Gastrocnemius medialis (tissue), 4 donors: ENCODE measurements around the gene PCCA. TPM values are rescaled to one million over a fixed set of nuclear protein-coding genes. Genes with fewer than 3 reads are reported as not detected.

ENCODE experiments used
- ATAC-seq, 2 donors: fragments of 150-250 bp; one replicate each; pipeline ENCODE4 v1.9.1; 2016
- DNase-seq, 2 donors: peaks; one replicate each; pipeline ENCODE4 v3.0.0-alpha.2; 2019
- H3K27ac ChIP-seq, 4 donors: fragments of 200-600 bp; sonication (generic); 1 replicate in 1 of 4; 2 replicates in 3 of 4; pipeline ENCODE4 v1.5.1; 2016 to 2018; ENCODE audit warnings: mild to moderate bottlenecking in 2 of 4, moderate library complexity in 1 of 4
- H3K27me3 ChIP-seq, 3 donors: fragments of 200-600 bp; sonication (generic) in 2 of 3; 1 replicate in 1 of 3; 2 replicates in 2 of 3; pipeline versions ENCODE4 v1.5.1 to v1.6.0; 2016 to 2019; ENCODE audit warnings: mild to moderate bottlenecking in 1 of 3, moderate library complexity in 1 of 3
- H3K36me3 ChIP-seq, 2 donors: fragments of 200-600 bp; sonication (generic) in 1 of 2; one replicate each; pipeline ENCODE4 v1.5.1; 2017 to 2018
- H3K4me1 ChIP-seq, 2 donors: fragments of 200-600 bp; sonication (generic) in 1 of 2; one replicate each; pipeline ENCODE4 v1.5.1; 2016 to 2017; ENCODE audit warnings: mild to moderate bottlenecking in 2 of 2
- H3K4me3 ChIP-seq, 4 donors: fragments of 200-600 bp; sonication (generic) in 3 of 4; 1 replicate in 1 of 4; 2 replicates in 3 of 4; pipeline ENCODE4 v1.5.1; 2016 to 2019; ENCODE audit warnings: mild to moderate bottlenecking in 2 of 4
- H3K9me3 ChIP-seq, 3 donors: fragments of 200-600 bp; sonication (generic) in 2 of 3; 1 replicate in 1 of 3; 2 replicates in 2 of 3; pipeline ENCODE4 v1.5.1; 2016 to 2019
- CTCF ChIP-seq, 5 experiments: fragments of 450-650 bp in 3 of 5; fragments of 200-600 bp in 2 of 5; sonication (generic) in 2 of 5; IDR thresholded peaks in 4 of 5; conservative IDR thresholded peaks in 1 of 5; 1 replicate in 4 of 5; 2 replicates in 1 of 5; pipeline ENCODE4 v1.5.1; 2016 to 2019; ENCODE audit warnings: antibody characterized with exemption in 5 of 5, mild to moderate bottlenecking in 3 of 5, moderate library complexity in 3 of 5
- POLR2A ChIP-seq, 2 donors: fragments of 450-650 bp; IDR thresholded peaks; one replicate each; pipeline ENCODE4 v1.6.1; 2017; ENCODE audit warnings: antibody characterized with exemption in 2 of 2, mild to moderate bottlenecking in 2 of 2, moderate library complexity in 2 of 2
- in situ Hi-C, 4 donors: fragments of 200-750 bp; cut with MboI; loops; one replicate each; pipeline versions ENCODE4 v1.15.0 to v1.8.0; 2017; ENCODE audit warnings: low sequenced_read_pairs in 4 of 4
- intact Hi-C: fragments of 100-400 bp; cut with DNase I; formaldehyde crosslinking; loops from one replicate; pipeline ENCODE4 v1.15.1; 2023; ENCODE audit warnings: low total_unique reads
- total RNA-seq, 4 donors: library from RNA; depleted of rRNA; stranded (reverse); fragments of >200 nt; gene quantifications; one replicate each; pipeline versions ENCODE4 v1.1.0 to v1.2.3, GENCODE V29; 2016

PCCA gene
- total RNA-seq, 4 donors from 2014 or later, result 7.5 to 19.5 (median 10.8) TPM

DNA sequence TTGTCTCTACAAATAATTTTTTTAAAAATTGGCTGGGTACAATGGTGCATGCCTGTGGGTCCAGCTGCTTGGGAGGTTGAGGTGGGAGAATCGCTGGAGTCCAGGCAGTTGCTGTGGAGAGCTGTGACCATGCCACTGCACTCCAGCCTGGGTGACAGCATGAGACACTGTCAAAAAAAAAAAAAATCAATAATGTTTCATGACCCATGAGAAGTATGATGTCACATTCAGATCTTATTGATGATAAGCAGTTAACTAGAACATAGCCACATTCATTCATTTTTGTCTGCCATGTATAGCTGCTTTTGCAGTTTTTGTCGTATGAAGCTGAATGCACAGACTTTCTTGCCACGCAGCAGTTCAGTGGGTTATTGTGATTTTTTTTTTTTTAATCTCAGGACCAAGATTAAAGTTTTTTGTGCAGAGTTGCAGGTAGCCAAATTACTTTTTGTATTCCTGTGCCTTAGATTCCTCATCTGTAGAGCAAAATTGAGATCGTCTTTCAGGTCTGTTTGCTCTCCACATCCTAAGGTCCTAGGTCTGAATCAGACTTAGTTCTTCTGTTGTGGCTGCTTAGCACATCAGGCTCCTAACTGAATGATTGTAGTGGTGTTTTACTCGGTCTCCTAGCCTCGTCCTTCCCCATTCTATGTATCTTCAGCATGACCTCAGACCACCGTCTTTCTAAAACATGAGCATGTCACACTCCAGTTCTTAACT lies 354.5 kb downstream of the PCCA start:
- Histone ChIP-seq H3K36me3 (no peaks in the 10 kb centered on the region), H3K4me1 (no peaks in the 10 kb centered on the region), H3K4me3 (no peak overlapping the region), H3K27ac (no peak overlapping the region), H3K9me3 (no peaks in the 10 kb centered on the region), H3K27me3 (no peaks in the 10 kb centered on the region)
- intact Hi-C loops (no loop called here), in situ Hi-C loops (no loop called here)
- ATAC-seq, result no peak
- DNase-seq, result no peak
- TF ChIP-seq CTCF (IDR thresholded peaks at IDR 0.05 in 4 of 5, conservative IDR thresholded peaks at IDR 0.05 in 1 of 5) (no peak), POLR2A (IDR thresholded peaks at IDR 0.05) (no peak)

- Histone ChIP-seq H3K9me3 (no peaks in the 10 kb centered on the region), H3K27me3 (no peaks in the 10 kb centered on the region), H3K4me1 (no peaks in the 10 kb centered on the region), H3K36me3 (peaks cover 0 to 4% of the 10 kb centered on the region in 2 donors), H3K4me3 (no peak overlapping the region), H3K27ac (no peak overlapping the region)
- intact Hi-C loops, result no loop called here
- DNase-seq (no peak), ATAC-seq (no peak)
- in situ Hi-C loops, result no loop called here
- TF ChIP-seq POLR2A (IDR thresholded peaks at IDR 0.05), result no peak
- TF ChIP-seq CTCF (IDR thresholded peaks at IDR 0.05 in 4 of 5, conservative IDR thresholded peaks at IDR 0.05 in 1 of 5), result no peak
Measured at GRCh38 chr13:100443998-100444328, 355.1 kb downstream of the PCCA start.

DNA sequence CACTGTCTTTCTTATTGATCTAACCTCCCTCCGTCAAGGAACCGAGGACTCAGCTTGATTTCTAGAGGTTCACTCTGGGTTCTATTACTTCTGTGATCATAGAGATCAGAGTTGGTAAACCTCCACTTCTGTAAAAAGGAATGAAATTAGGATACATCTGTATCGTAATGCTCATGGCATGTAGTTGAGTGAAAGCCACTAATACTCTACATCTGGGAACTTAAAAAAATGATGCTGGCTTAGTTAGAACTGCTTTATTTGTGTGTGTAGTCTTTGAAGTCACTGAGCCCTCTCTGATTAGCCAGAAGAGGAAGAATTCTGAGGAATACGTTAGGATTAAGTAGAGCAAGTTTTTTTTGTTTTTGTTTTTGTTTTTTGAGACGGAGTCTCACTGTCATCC lies 358.9 kb downstream of the PCCA start:
- intact Hi-C loops, result no loop called here
- ATAC-seq, result no peak
- Histone ChIP-seq H3K27ac (no peak overlapping the region), H3K36me3 (peaks cover 0 to 4% of the 10 kb centered on the region in 2 donors), H3K27me3 (no peaks in the 10 kb centered on the region), H3K4me1 (no peaks in the 10 kb centered on the region), H3K4me3 (no peak overlapping the region), H3K9me3 (no peaks in the 10 kb centered on the region)
- in situ Hi-C loops, result no loop called here
- DNase-seq, result no peak
- TF ChIP-seq POLR2A (IDR thresholded peaks at IDR 0.05) (no peak), CTCF (IDR thresholded peaks at IDR 0.05 in 4 of 5, conservative IDR thresholded peaks at IDR 0.05 in 1 of 5) (no peak)

DNA sequence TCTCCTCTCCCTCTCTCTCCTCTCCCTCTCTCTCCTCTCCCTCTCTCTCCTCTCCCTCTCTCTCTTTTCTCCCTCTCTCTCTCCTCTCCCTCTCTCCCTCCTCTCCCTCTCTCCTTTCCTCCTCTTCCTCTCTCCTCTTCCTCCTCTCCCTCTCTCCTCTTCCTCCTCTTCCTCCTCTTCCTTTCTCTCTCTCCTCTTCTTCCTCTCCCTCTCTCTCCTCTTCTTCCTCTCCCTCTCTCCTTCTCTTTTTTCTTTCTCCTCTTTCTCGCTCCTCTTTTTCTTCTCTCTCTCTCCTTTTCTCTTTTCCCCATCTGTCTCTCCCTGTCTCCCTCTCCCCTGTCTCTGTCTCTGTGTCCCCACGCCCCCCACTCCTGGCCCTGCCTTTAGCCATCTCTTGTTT lies 363.0 kb downstream of the PCCA start:
- in situ Hi-C loops, result no loop called here
- no peak for TF ChIP-seq POLR2A (IDR thresholded peaks at IDR 0.05)
- no peak for TF ChIP-seq CTCF (IDR thresholded peaks at IDR 0.05 in 4 of 5, conservative IDR thresholded peaks at IDR 0.05 in 1 of 5)
- H3K27ac ChIP-seq, result no peak overlapping the region
- no peak overlapping the region for H3K4me3 ChIP-seq
- DNase-seq (no peak), ATAC-seq (no peak)
- intact Hi-C loops, result no loop called here
- no peaks in the 10 kb centered on the region for H3K4me1 ChIP-seq
- H3K9me3 ChIP-seq, result no peaks in the 10 kb centered on the region
- no peaks in the 10 kb centered on the region for H3K27me3 ChIP-seq
- H3K36me3 ChIP-seq, result peaks cover 0 to 4% of the 10 kb centered on the region in 2 donors

GRCh38 chr13:100454876-100455275 lies 366.0 kb downstream of the PCCA start:
- DNase-seq (no peak), ATAC-seq (no peak)
- intact Hi-C loops (no loop called here), in situ Hi-C loops (no loop called here)
- Histone ChIP-seq H3K4me1 (no peaks in the 10 kb centered on the region), H3K27me3 (no peaks in the 10 kb centered on the region), H3K9me3 (no peaks in the 10 kb centered on the region), H3K27ac (no peak overlapping the region), H3K4me3 (no peak overlapping the region), H3K36me3 (no peaks in the 10 kb centered on the region)
- no peak for TF ChIP-seq POLR2A (IDR thresholded peaks at IDR 0.05)
- TF ChIP-seq CTCF (IDR thresholded peaks at IDR 0.05 in 4 of 5, conservative IDR thresholded peaks at IDR 0.05 in 1 of 5), result no peak
